Keratinocyte (primary cell): ENCODE results near the gene TCF7L2.

Experiments
- EZH2 ChIP-seq: IDR thresholded peaks from one replicate; pipeline ENCODE4 v1.6.1; 2012; ENCODE audit warnings: inconsistent platforms, mild to moderate bottlenecking, low read length, moderate library complexity
- TF ChIP-seq, protein P1 (sequence below), 3 experiments: IDR thresholded peaks in 1 of 3; conservative IDR thresholded peaks in 1 of 3; optimal IDR thresholded peaks in 1 of 3; 2 replicates in 2 of 3; 3 replicates in 1 of 3; pipeline versions ENCODE3 to v1.5.1; 2011; ENCODE audit warnings: low read length in 3 of 3, mild to moderate bottlenecking in 3 of 3, moderate library complexity in 2 of 3, control low read depth in 1 of 3, inconsistent platforms in 1 of 3; ENCODE audit not compliant: insufficient read depth in 2 of 3; ENCODE audit errors: extremely low read depth in 1 of 3

- TF ChIP-seq, protein P1, sequence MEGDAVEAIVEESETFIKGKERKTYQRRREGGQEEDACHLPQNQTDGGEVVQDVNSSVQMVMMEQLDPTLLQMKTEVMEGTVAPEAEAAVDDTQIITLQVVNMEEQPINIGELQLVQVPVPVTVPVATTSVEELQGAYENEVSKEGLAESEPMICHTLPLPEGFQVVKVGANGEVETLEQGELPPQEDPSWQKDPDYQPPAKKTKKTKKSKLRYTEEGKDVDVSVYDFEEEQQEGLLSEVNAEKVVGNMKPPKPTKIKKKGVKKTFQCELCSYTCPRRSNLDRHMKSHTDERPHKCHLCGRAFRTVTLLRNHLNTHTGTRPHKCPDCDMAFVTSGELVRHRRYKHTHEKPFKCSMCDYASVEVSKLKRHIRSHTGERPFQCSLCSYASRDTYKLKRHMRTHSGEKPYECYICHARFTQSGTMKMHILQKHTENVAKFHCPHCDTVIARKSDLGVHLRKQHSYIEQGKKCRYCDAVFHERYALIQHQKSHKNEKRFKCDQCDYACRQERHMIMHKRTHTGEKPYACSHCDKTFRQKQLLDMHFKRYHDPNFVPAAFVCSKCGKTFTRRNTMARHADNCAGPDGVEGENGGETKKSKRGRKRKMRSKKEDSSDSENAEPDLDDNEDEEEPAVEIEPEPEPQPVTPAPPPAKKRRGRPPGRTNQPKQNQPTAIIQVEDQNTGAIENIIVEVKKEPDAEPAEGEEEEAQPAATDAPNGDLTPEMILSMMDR (optimal IDR thresholded peaks at IDR 0.05 in 1 of 3, IDR thresholded peaks at IDR 0.05 in 1 of 3, conservative IDR thresholded peaks at IDR 0.05 in 1 of 3; ENCODE audit: extremely low read depth in 1 of 3, insufficient read depth in 2 of 3, low read length in 3 of 3) = no peak
- TF ChIP-seq EZH2 = no peak
Observed at GRCh38 chr10:113159563-113159962, 209.5 kb downstream of the TCF7L2 start.
